Natural killer cell (primary cell): Measurements from ENCODE around the gene COPZ2. TPM values are rescaled to one million over a fixed set of nuclear protein-coding genes. Genes with fewer than 3 reads are reported as not detected.

Experiments
- ATAC-seq, 3 donors: fragments of 150-1000 bp in 2 of 3; fragments of 200-7000 bp in 1 of 3; cut with Tn5 transposase; 1 replicate in 1 of 3; 2 replicates in 2 of 3; pipeline ENCODE4 v1.10.0; 2021; ENCODE audit warnings: mild to moderate bottlenecking in 2 of 3, moderate library complexity in 2 of 3
- DNase-seq, 2 donors: peaks; one replicate each; pipeline versions ENCODE4 v3.0.0 to v3.0.0-alpha.2; 2013 to 2021; ENCODE audit warnings: mixed read lengths in 1 of 2
- H3K27ac ChIP-seq: one replicate; pipeline ENCODE4 v1.5.1; 2013; ENCODE audit warnings: mild to moderate bottlenecking, low read length
- H3K27me3 ChIP-seq: one replicate; pipeline ENCODE4 v1.6.1; 2013; ENCODE audit warnings: low read length; ENCODE audit not compliant: control insufficient read depth, insufficient read depth
- H3K36me3 ChIP-seq: one replicate; pipeline ENCODE4 v1.6.1; 2013; ENCODE audit warnings: low read length; ENCODE audit not compliant: control insufficient read depth, insufficient read depth
- H3K4me1 ChIP-seq: one replicate; pipeline ENCODE4 v1.6.1; 2013; ENCODE audit warnings: low read length; ENCODE audit not compliant: control insufficient read depth, insufficient read depth
- H3K4me3 ChIP-seq: one replicate; pipeline ENCODE4 v1.5.1; 2013; ENCODE audit warnings: low read length
- H3K9me3 ChIP-seq: one replicate; pipeline ENCODE4 v1.6.1; 2013; ENCODE audit warnings: low read length; ENCODE audit not compliant: control insufficient read depth, insufficient read depth
- H3K27ac Mint-ChIP-seq, 2 donors: one replicate each; pipeline ENCODE4 v1.8.0; 2022; ENCODE audit warnings: mild to moderate bottlenecking in 2 of 2, mixed read lengths in 2 of 2, moderate library complexity in 1 of 2
- H3K27me3 Mint-ChIP-seq, 2 donors: one replicate each; pipeline ENCODE4 v1.8.0; 2022; ENCODE audit warnings: low read depth in 2 of 2, mixed read lengths in 2 of 2
- H3K36me3 Mint-ChIP-seq: one replicate; pipeline ENCODE4 v1.8.0; 2022; ENCODE audit warnings: mixed read lengths
- H3K4me1 Mint-ChIP-seq, 2 donors: one replicate each; pipeline ENCODE4 v1.8.0; 2022; ENCODE audit warnings: mixed read lengths in 2 of 2
- H3K4me3 Mint-ChIP-seq: one replicate; pipeline ENCODE4 v1.8.0; 2022; ENCODE audit warnings: mild to moderate bottlenecking, moderate library complexity, mixed read lengths
- H3K9me3 Mint-ChIP-seq, 2 donors: one replicate each; pipeline ENCODE4 v1.8.0; 2022; ENCODE audit warnings: mixed read lengths in 2 of 2
- WGBS: methylation state at CpG from one replicate; pipeline ENCODE4 v1.1.7; 2013; ENCODE audit warnings: missing lambda C conversion rate; ENCODE audit not compliant: insufficient coverage; 5-methylcytosine and 5-hydroxymethylcytosine counted together
- intact Hi-C: fragments of 100-400 bp; cut with micrococcal nuclease; formaldehyde crosslinking; loops from one replicate; pipeline ENCODE4 v1.14.2; 2022
- total RNA-seq, 4 donors: library from RNA; stranded (reverse); fragments of 120-200 nt in 1 of 4; gene quantifications; one replicate each; pipeline versions ENCODE4 v1.2.3 to v1.2.4, GENCODE V29; 2013 to 2022
- TF ChIP-seq, protein P1 (sequence below): fragments of 200-600 bp; IDR thresholded peaks from one replicate; pipeline ENCODE4 v1.8.0; 2022; ENCODE audit warnings: antibody characterized with exemption

COPZ2 gene
- total RNA-seq, 3 donors from 2014 or later (not counting 1 experiment from before 2014, with no cell fraction given): 15.9 to 19.1 (median 16.5) TPM

DNA sequence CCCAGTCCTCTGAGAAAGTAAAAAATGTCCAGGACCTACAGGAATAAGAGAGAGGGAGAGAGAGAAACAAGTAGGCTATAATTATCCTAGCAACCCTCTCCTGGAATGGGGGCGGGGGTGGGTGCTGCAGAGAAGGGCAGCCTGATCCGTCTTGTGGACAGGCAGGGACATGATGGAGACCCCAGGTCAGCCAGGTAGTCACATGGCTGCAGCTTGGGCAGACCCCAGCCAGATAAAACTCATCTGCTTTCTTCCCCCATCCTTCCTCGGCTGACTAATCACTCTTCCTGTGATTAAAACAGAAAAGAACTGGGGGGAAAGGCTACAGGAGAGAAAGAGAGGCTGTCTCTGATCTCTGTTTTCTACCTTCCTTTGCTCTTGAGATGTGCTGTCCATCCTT lies 32.6 kb downstream of the COPZ2 start:
- 94% methylated on average over 2 of the region's 3 CpGs for WGBS
- H3K27ac ChIP-seq: no peak overlapping the region
- intact Hi-C loops: no loop called here
- peaks cover 24 to 37% of the 10 kb centered on the region in 2 donors for H3K27me3 Mint-ChIP-seq
- no peaks in the 10 kb centered on the region for H3K9me3 Mint-ChIP-seq
- H3K27ac Mint-ChIP-seq: no peak overlapping the region
- H3K4me3 Mint-ChIP-seq: no peak overlapping the region
- H3K36me3 ChIP-seq: no peaks in the 10 kb centered on the region
- no peaks in the 10 kb centered on the region for H3K9me3 ChIP-seq
- H3K4me1 ChIP-seq: peaks cover 3% of the 10 kb centered on the region
- no peak for DNase-seq
- ATAC-seq: no peak
- TF ChIP-seq, protein P1, sequence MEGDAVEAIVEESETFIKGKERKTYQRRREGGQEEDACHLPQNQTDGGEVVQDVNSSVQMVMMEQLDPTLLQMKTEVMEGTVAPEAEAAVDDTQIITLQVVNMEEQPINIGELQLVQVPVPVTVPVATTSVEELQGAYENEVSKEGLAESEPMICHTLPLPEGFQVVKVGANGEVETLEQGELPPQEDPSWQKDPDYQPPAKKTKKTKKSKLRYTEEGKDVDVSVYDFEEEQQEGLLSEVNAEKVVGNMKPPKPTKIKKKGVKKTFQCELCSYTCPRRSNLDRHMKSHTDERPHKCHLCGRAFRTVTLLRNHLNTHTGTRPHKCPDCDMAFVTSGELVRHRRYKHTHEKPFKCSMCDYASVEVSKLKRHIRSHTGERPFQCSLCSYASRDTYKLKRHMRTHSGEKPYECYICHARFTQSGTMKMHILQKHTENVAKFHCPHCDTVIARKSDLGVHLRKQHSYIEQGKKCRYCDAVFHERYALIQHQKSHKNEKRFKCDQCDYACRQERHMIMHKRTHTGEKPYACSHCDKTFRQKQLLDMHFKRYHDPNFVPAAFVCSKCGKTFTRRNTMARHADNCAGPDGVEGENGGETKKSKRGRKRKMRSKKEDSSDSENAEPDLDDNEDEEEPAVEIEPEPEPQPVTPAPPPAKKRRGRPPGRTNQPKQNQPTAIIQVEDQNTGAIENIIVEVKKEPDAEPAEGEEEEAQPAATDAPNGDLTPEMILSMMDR: no peak
- no peaks in the 10 kb centered on the region for H3K36me3 Mint-ChIP-seq
- H3K4me3 ChIP-seq: no peak overlapping the region
- H3K4me1 Mint-ChIP-seq: no peaks in the 10 kb centered on the region
- H3K27me3 ChIP-seq: peaks cover 2% of the 10 kb centered on the region

DNA sequence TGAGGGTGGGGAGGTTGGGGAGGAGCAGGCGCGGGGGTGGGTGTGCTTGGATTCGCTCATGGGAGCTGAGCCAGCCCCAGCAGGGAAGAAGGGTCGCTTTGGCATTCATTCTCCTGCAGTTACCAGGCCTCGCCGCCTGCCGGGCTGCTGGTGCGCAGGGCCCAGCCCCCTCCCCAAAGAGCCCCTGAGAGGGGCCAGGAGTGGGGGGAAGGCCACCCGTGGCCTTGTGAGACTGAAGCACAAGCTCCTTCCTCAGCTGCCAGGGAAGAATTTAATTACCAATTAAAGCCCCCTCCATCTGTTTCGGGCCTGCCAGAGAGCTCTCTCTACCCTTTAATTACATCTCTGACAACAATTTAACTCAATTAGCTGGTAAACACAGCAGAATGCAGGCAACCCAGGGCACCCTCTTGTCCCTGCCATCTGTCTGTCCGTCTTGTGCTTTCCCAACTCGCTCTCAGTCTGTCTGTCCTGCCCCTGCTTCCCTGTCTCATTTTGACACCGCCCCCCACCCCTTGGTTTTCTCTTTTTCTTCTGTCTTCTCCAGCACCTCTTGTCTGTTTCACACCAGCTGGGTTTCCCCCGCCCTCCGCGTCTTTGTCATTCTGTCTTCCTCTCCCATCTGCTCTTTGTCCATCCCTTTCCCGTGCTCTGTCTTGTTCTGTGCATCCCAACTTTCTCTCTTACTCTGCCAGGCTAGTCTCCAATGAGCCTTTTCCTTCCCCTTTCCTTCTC lies 34.0 kb downstream of the COPZ2 start:
- ATAC-seq (no peak), DNase-seq (no peak)
- H3K4me3 ChIP-seq: no peak overlapping the region
- H3K4me1 ChIP-seq: peaks cover 3% of the 10 kb centered on the region
- H3K9me3 ChIP-seq: no peaks in the 10 kb centered on the region
- no peak overlapping the region for H3K27ac Mint-ChIP-seq
- no peak overlapping the region for H3K27ac ChIP-seq
- intact Hi-C loops: no loop called here
- 90% methylated on average over 17 of the region's 17 CpGs for WGBS
- no peak overlapping the region for H3K4me3 Mint-ChIP-seq
- H3K27me3 ChIP-seq: peaks cover 2% of the 10 kb centered on the region
- TF ChIP-seq, protein P1: no peak
- H3K4me1 Mint-ChIP-seq: no peaks in the 10 kb centered on the region
- no peaks in the 10 kb centered on the region for H3K36me3 Mint-ChIP-seq
- H3K36me3 ChIP-seq: no peaks in the 10 kb centered on the region
- peaks cover 15 to 28% of the 10 kb centered on the region in 2 donors for H3K27me3 Mint-ChIP-seq
- no peaks in the 10 kb centered on the region for H3K9me3 Mint-ChIP-seq

DNA sequence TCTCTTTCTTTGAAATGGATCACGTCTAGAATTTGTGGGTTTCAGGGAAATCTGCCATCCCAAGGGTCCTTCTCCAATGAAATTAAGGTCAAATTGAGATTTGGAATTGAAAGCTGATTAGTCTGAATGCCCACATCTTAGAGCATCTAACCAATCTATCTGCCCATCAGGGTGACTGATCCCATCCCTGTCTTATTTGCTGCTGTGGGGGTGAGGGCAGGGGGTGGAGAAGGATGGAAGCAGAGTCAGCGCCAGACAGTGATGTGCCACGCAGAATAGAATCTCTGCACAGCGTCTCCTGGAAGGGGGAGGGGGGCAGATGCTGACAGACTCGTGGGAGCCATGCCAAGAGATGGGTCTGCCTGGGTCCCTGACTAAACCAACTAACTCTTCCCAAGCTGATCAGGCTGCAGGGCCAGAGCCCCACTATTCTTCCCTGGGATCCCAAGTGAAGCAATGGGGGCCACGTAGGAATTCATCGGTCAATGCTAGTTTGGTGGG lies 34.6 kb downstream of the COPZ2 start:
- Mint-ChIP-seq H3K27ac (no peak overlapping the region), H3K4me1 (no peaks in the 10 kb centered on the region), H3K36me3 (no peaks in the 10 kb centered on the region), H3K27me3 (peaks cover 12 to 23% of the 10 kb centered on the region in 2 donors), H3K9me3 (no peaks in the 10 kb centered on the region), H3K4me3 (no peak overlapping the region)
- WGBS: 87% methylated on average over 6 of the region's 7 CpGs
- no peak for DNase-seq
- ATAC-seq: no peak
- Histone ChIP-seq H3K9me3 (no peaks in the 10 kb centered on the region), H3K27ac (no peak overlapping the region), H3K4me1 (peaks cover 3% of the 10 kb centered on the region), H3K27me3 (peaks cover 2% of the 10 kb centered on the region), H3K4me3 (no peak overlapping the region), H3K36me3 (no peaks in the 10 kb centered on the region)
- intact Hi-C loops: no loop called here
- TF ChIP-seq, protein P1: no peak
